Astrocyte (in vitro differentiated cells and primary cell): Measurements from ENCODE around the gene SCAI. TPM values are rescaled to one million over a fixed set of nuclear protein-coding genes. Genes with fewer than 3 reads are reported as not detected.
A peak's percentile ranks its signal among the peaks of the same experiment; 100 is the strongest.

Source experiments
- DNase-seq: peaks from one replicate; pipeline ENCODE4 v3.0.0-alpha.2; 2010; ENCODE audit warnings: low read depth
- FAIRE-seq: peaks from 2 replicates; lab custom pipeline; 2011; peaks lifted over from hg19 to GRCh38; lab: Jason Lieb, UNC
- H2AFZ ChIP-seq: 2 replicates; pipeline ENCODE4 v1.6.0; 2012; ENCODE audit warnings: low read depth, low read length, inconsistent platforms
- H3K27ac ChIP-seq: 2 replicates; pipeline ENCODE4 v1.5.1; 2011; ENCODE audit warnings: low read depth, low read length, inconsistent platforms
- H3K27me3 ChIP-seq: 2 replicates; pipeline ENCODE4 v1.6.0; 2011; ENCODE audit warnings: low read length, inconsistent platforms; ENCODE audit not compliant: insufficient read depth
- H3K36me3 ChIP-seq: 2 replicates; pipeline ENCODE4 v1.5.1; 2011; ENCODE audit warnings: low read length, inconsistent platforms; ENCODE audit not compliant: insufficient read depth
- H3K4me1 ChIP-seq: 2 replicates; pipeline ENCODE4 v1.5.1; 2011; ENCODE audit warnings: low read length, inconsistent platforms; ENCODE audit not compliant: insufficient read depth
- H3K4me2 ChIP-seq: 2 replicates; pipeline ENCODE4 v1.6.0; 2012; ENCODE audit warnings: low read length, inconsistent platforms
- H3K4me3 ChIP-seq: 2 replicates; pipeline ENCODE4 v1.5.1; 2011; ENCODE audit warnings: low read depth, mild to moderate bottlenecking, low read length, inconsistent platforms; ENCODE audit not compliant: insufficient read depth
- H3K79me2 ChIP-seq: 2 replicates; pipeline ENCODE4 v1.6.0; 2012; ENCODE audit warnings: mild to moderate bottlenecking, low read length, inconsistent platforms; ENCODE audit not compliant: insufficient read depth
- H3K9ac ChIP-seq: 2 replicates; pipeline ENCODE4 v1.6.0; 2012; ENCODE audit warnings: mild to moderate bottlenecking, low read length, inconsistent platforms
- H3K9me3 ChIP-seq: 2 replicates; pipeline ENCODE4 v1.5.1; 2012; ENCODE audit warnings: low read depth, mild to moderate bottlenecking, low read length, inconsistent platforms; ENCODE audit not compliant: insufficient read depth
- H4K20me1 ChIP-seq: 2 replicates; pipeline ENCODE4 v1.6.0; 2012; ENCODE audit warnings: low read length, inconsistent platforms; ENCODE audit not compliant: insufficient read depth
- H3K27ac Mint-ChIP-seq: one replicate; pipeline ENCODE4 v1.8.0; 2021; ENCODE audit warnings: mild to moderate bottlenecking, mixed read lengths; ENCODE audit not compliant: unreplicated experiment
- H3K27me3 Mint-ChIP-seq: one replicate; pipeline ENCODE4 v1.8.0; 2021; ENCODE audit warnings: low read depth, mixed read lengths; ENCODE audit not compliant: unreplicated experiment
- H3K36me3 Mint-ChIP-seq: one replicate; pipeline ENCODE4 v1.8.0; 2021; ENCODE audit warnings: low read depth, mixed read lengths; ENCODE audit not compliant: unreplicated experiment
- H3K4me1 Mint-ChIP-seq: one replicate; pipeline ENCODE4 v1.8.0; 2021; ENCODE audit warnings: low read depth, mixed read lengths; ENCODE audit not compliant: unreplicated experiment
- H3K4me3 Mint-ChIP-seq: one replicate; pipeline ENCODE4 v1.8.0; 2021; ENCODE audit warnings: mild to moderate bottlenecking, moderate library complexity, mixed read lengths; ENCODE audit not compliant: unreplicated experiment
- H3K9me3 Mint-ChIP-seq: one replicate; pipeline ENCODE4 v1.8.0; 2021; ENCODE audit warnings: mild to moderate bottlenecking, mixed read lengths; ENCODE audit not compliant: unreplicated experiment
- CTCF ChIP-seq: IDR thresholded peaks from 2 replicates; pipeline ENCODE4 v1.5.1; 2011; ENCODE audit warnings: low read depth, mild to moderate bottlenecking, inconsistent platforms, low read length, moderate library complexity; ENCODE audit not compliant: insufficient read depth
- EZH2 ChIP-seq: IDR thresholded peaks from 2 replicates; pipeline ENCODE4 v1.6.1; 2012; ENCODE audit warnings: mild to moderate bottlenecking, low read length, inconsistent platforms; ENCODE audit not compliant: insufficient read depth
- total RNA-seq: library from RNA; stranded (reverse); gene quantifications from 2 replicates; pipeline ENCODE4 v1.2.1, GENCODE V29; 2021

SCAI gene
- total RNA-seq, 1 donor from 2014 or later: 6.8 TPM

GRCh38 chr9:124940521-124940893 is 202.8 kb downstream of the SCAI start:
- Histone ChIP-seq H3K36me3 (no peaks in the 10 kb centered on the region), H3K27me3 (no peaks in the 10 kb centered on the region), H3K4me1 (peaks cover 12% of the 10 kb centered on the region), H3K4me3 (peak overlapping the region; percentile 79), H3K4me2 (peak overlapping the region; percentile 92), H3K79me2 (peaks cover 6% of the 10 kb centered on the region), H3K9ac (peak overlapping the region; percentile 98), H3K9me3 (no peaks in the 10 kb centered on the region), H3K27ac (peak overlapping the region; percentile 95), H4K20me1 (no peaks in the 10 kb centered on the region), H2AFZ (peak overlapping the region; percentile 71)
- no peak for DNase-seq
- no peak for FAIRE-seq
- no peaks in the 10 kb centered on the region for H3K36me3 Mint-ChIP-seq
- H3K27me3 Mint-ChIP-seq: no peaks in the 10 kb centered on the region
- peak overlapping the region; percentile 87 for H3K4me3 Mint-ChIP-seq
- peaks cover 7% of the 10 kb centered on the region for H3K4me1 Mint-ChIP-seq
- TF ChIP-seq CTCF: no peak
- TF ChIP-seq EZH2: no peak
- peak overlapping the region; percentile 78 for H3K27ac Mint-ChIP-seq
- no peaks in the 10 kb centered on the region for H3K9me3 Mint-ChIP-seq

- H3K4me3 Mint-ChIP-seq: peak overlapping the region; percentile 87
- Histone ChIP-seq H3K79me2 (peaks cover 6% of the 10 kb centered on the region), H2AFZ (peak overlapping the region; percentile 71), H4K20me1 (no peaks in the 10 kb centered on the region), H3K36me3 (no peaks in the 10 kb centered on the region), H3K27me3 (no peaks in the 10 kb centered on the region), H3K4me3 (peak overlapping the region; percentile 79), H3K9me3 (no peaks in the 10 kb centered on the region), H3K27ac (no peak overlapping the region), H3K4me1 (peaks cover 12% of the 10 kb centered on the region), H3K9ac (peak overlapping the region; percentile 98), H3K4me2 (peak overlapping the region; percentile 92)
- TF ChIP-seq CTCF (no peak), EZH2 (no peak)
- H3K4me1 Mint-ChIP-seq: peaks cover 7% of the 10 kb centered on the region
- no peaks in the 10 kb centered on the region for H3K9me3 Mint-ChIP-seq
- peak overlapping the region; percentile 78 for H3K27ac Mint-ChIP-seq
- DNase-seq (no peak), FAIRE-seq (no peak)
- no peaks in the 10 kb centered on the region for H3K36me3 Mint-ChIP-seq
- no peaks in the 10 kb centered on the region for H3K27me3 Mint-ChIP-seq
Observed at GRCh38 chr9:124939944-124940343, 203.4 kb downstream of the SCAI start.

GRCh38 chr9:124934290-124934689 is 209.0 kb downstream of the SCAI start:
- Histone ChIP-seq H3K4me2 (peak overlapping the region; percentile 44), H3K9ac (no peak overlapping the region), H4K20me1 (no peaks in the 10 kb centered on the region), H3K27ac (no peak overlapping the region), H3K27me3 (no peaks in the 10 kb centered on the region), H3K36me3 (peaks cover 20% of the 10 kb centered on the region), H3K4me3 (no peak overlapping the region), H3K79me2 (no peaks in the 10 kb centered on the region), H3K9me3 (no peaks in the 10 kb centered on the region), H3K4me1 (no peaks in the 10 kb centered on the region), H2AFZ (no peak overlapping the region)
- H3K9me3 Mint-ChIP-seq: no peaks in the 10 kb centered on the region
- DNase-seq: peak; percentile 13
- no peaks in the 10 kb centered on the region for H3K27me3 Mint-ChIP-seq
- no peak overlapping the region for H3K4me3 Mint-ChIP-seq
- H3K27ac Mint-ChIP-seq: peak overlapping the region; percentile 1
- peaks cover 7% of the 10 kb centered on the region for H3K4me1 Mint-ChIP-seq
- TF ChIP-seq EZH2 (no peak), CTCF (no peak)
- peak; percentile 80 for FAIRE-seq
- no peaks in the 10 kb centered on the region for H3K36me3 Mint-ChIP-seq
